Epidermal melanocyte (primary cell): ENCODE data around the gene RILP.

Experiments
- DNase-seq: peaks from one replicate; pipeline ENCODE4 v3.0.0; 2011; ENCODE audit warnings: low spot score; ENCODE audit not compliant: insufficient read length

The RILP gene

GRCh38 chr17:1648173-1648962 lies 1.3 kb downstream of the RILP start:
- no peak for DNase-seq

- no peak for DNase-seq
These were observed 1.9 kb downstream of the RILP start for GRCh38 chr17:1647802-1648171.

DNA sequence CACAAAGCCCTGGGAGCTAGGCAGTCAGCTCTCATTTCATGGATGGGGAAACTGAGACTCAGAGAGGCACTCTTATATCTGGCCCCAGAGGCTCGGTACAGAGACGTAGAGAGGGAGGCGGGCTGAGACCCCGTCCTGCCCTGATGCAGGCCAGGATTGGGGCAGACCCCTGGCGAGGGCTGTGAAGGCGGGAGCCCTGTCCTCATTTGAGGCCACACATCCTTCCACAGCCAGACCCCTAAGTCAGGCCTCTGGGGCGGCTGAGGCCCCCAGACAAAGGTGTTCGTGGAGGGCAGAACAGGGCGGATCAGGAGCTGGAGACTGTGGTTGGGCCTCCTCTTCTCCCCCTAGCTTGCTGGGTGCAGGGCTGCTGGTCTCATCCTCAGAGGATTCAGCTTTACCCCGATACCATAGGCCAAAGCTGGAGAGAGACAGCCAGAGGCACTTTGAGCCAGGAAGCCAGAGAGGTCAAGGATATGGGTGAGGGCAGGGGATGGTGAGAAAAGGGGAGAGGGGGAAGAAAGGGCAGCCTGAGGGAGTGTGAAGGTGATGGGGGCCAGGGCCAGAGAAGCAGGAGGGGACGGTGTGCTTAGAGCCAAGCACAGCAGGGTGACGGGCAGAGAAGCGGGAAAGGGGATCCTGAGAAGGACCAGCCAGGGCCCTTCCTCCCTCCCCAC lies 3.3 kb downstream of the RILP start:
- no peak for DNase-seq

- no peak for DNase-seq
These were observed 4.2 kb downstream of the RILP start, which contains the start of gene SCARF1 for GRCh38 chr17:1645207-1646171. SCARF1 (minus strand) TSS chr17:1645732; CDS start chr17:1645697, 35 bp downstream.

- DNase-seq: no peak
These were observed 5.0 kb downstream of the RILP start for GRCh38 chr17:1644493-1645206.

DNA sequence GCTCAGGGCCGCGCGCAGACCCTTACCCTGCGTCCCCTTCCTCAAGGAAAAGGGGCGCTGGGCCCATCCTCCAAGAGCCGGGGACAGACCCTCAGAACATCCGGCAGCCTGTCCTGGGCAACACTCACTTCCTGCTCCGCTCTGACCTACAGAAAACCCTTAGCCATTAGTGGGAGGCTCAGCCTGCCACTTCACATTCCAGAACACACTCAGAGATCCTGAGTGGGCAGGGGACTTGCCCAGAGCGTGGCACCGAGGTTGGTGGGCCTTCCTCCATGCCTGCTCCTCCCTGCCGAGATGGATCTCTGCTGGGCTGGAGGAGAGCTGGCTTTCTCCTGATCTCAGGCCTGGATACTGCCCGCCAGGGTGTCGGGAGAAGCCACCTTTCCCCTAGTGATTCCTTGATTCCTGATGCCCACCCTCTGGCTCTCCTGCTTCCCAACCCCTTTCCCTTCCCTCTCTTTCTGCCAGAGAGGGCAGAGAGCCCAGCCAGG lies 5.6 kb downstream of the RILP start:
- no peak for DNase-seq

GRCh38 chr17:1643293-1643998 lies 6.2 kb downstream of the RILP start:
- peak; percentile 41 for DNase-seq

- DNase-seq: no peak
These were observed 8.6 kb downstream of the RILP start for GRCh38 chr17:1641065-1641403.

DNA sequence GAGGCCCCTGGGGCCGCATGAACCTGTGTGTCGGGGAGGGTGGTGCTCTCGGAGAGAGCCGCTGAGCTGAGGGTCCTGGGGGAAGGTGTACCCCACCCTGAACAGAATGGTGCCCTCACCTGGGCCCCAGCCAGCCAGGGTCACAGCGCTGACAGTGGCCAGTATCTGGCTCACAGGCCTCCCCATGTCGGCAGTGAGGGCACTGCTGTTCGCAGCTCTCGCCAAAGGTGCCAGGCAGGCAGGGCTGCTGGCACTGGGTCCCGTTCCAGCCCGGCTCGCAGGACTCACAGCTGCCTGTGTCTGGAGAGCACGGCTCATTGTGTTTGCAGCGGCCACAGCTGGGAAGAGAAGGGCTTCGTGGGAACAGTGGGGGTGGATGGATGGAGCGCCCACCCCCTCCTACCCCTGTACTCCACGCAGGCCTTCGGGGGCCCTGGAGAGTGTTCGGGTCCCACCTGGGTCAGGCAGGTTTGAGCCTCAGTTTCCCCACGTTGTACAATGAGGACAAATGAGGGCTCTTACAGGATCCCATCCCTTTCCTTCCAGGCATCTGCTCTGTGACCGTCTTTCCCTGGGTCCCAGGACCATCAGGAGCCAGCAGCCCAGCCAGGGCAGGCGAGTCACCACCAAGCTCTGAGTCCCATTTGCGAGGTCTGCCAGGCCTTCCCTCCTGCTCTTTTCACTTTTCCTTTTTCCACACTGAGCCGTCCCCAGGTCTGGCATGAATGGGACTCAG lies 9.2 kb downstream of the RILP start:
- no peak for DNase-seq

DNA sequence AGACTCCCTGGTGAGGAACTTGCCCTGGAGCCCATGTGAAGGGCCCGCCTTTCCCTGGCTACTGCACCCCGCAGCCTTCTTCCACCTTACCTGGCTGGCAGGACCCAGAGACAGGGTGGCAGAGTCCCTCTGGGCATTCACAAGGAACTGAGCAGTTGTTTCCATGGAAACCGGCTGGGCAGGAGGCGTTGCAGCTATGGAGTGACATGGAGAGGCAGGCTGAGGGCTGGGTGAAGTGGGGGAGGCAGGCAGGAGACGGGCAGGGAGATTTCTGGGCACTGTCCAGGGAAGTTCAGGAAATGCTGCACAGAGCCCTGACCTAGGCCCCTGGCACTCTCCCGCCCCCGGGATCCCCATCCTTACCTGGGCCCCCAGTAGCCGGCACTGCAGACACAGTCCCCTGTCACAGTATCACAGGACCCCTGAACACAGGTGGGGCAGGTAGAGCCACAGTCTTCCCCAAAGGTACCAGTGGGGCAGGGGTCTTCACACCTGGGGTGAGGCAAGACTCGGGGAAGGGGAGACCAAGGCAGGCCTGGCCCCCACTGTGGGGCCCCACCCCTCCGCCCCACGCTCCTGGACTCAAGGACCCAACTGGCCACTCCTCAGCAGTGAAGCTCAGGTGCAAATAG lies 10.0 kb downstream of the RILP start:
- no peak for DNase-seq

DNA sequence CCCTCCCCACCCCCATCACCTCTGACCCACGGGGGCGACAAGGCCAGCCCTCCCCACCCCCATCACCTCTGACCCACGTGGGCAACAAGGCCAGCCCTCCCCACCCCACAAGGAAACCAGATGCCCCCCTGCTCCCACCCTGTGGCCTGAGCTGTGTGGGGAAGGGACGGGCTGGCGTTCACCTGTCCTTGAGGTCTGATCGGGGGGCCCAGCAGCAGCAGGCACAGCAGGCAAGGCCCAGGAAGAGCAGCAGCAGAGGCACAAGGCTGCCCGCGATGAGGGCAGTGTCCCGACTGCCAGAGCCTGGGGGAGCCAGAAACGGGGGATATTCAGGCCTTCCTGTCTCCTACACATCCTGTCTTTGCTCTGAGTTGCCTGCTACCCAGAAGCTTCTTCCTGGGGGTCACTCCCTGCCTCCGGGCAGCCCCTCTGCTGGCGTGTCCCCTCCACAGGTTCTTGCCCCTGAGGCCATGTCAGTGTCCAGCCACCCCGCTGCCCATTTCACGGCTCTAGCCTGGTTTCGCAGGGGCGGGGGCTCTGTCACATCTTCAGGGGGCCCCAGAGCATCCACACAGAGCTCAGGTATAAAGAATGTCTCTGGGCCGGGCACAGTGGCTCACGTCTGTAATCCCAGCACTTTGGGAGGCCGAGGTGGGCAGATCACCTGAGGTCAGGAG lies 10.9 kb downstream of the RILP start:
- DNase-seq: no peak

- no peak for DNase-seq
These were observed 11.5 kb downstream of the RILP start for GRCh38 chr17:1638171-1638590.

- no peak for DNase-seq
These were observed 12.9 kb downstream of the RILP start for GRCh38 chr17:1636732-1637285.

GRCh38 chr17:1635675-1636465 lies 13.8 kb downstream of the RILP start:
- no peak for DNase-seq

DNA sequence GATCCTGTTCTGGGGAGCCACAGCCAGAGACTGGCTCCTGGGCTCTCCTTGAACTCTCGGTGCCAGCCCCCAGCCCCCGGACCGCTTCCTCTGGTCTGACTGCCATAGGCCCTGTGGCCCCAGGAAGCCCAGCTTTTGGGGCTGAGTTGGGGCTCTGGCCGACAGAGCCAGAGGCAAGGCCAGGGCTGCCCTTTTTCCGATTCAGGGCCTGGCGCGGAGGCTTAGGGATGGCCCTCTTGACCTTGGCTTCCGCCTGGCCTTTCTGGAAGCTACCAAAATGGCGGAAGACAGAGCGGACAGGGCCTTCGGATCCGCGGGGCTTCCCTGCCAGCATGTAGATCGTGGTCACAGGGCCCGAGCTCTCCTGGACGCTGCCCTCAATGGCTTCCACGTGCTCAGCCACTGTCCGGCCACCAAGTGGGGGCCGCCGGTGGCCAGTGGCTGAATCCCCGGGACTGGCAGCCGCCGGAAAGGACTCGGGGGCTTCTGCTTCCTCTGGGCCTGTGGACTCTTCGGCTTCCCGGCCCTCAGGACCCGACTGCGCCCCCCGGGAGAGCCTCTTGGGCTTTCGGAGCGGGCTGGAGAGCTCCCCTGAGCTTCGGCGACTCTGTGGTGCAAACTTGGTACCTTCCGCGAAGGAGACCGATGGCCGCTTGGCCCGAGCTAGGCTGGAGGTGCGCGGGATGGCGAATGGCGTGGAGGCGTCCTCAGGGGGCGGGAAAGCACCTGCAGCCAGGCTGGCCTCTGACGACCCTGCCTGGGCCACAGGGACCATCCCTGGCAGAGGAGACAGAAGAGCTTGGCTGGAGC lies 14.6 kb downstream of the RILP start:
- DNase-seq: no peak

GRCh38 chr17:1630662-1631061 lies 19.0 kb downstream of the RILP start:
- no peak for DNase-seq
